Left kidney (tissue), 2 donors: Measurements from ENCODE around the gene ZFR. TPM values are rescaled to one million over a fixed set of nuclear protein-coding genes. Genes with fewer than 3 reads are reported as not detected.
A peak's percentile ranks its signal among the peaks of the same experiment; 100 is the strongest.
"Not testable (repeated sequence)": the region's sequence is repeated elsewhere in the genome, so short reads cannot be mapped to it uniquely, and the experiment has no call there.

Experiments
- DNase-seq: peaks from one replicate; pipeline ENCODE4 v3.0.0-alpha.2; 2013
- polyA plus RNA-seq: library from polyadenylated mRNA; unstranded; fragments of 120-200 nt; gene quantifications from one replicate; pipeline ENCODE4 v1.2.1, GENCODE V29; 2013; ENCODE audit not compliant: insufficient read length

Gene ZFR
- polyA plus RNA-seq, 1 donor: 134 TPM

GRCh38 chr5:32454821-32455220 lies 10.3 kb upstream of the ZFR start:
- no peak for DNase-seq

- no peak for DNase-seq
Observed at GRCh38 chr5:32453916-32454315, 9.4 kb upstream of the ZFR start.

- not testable (repeated sequence) for DNase-seq
Observed at GRCh38 chr5:32452316-32452715, 7.8 kb upstream of the ZFR start.

- no peak for DNase-seq
Observed at GRCh38 chr5:32450952-32451351, 6.4 kb upstream of the ZFR start.

GRCh38 chr5:32449262-32449661 lies 4.7 kb upstream of the ZFR start:
- DNase-seq: no peak

- peak; percentile 29 for DNase-seq
Observed at GRCh38 chr5:32446630-32447029, 2.1 kb upstream of the ZFR start.

GRCh38 chr5:32445831-32446614 lies 1.5 kb upstream of the ZFR start:
- no peak for DNase-seq

GRCh38 chr5:32445287-32445758 lies 783 bp upstream of the ZFR start:
- no peak for DNase-seq

GRCh38 chr5:32443541-32444430 lies 754 bp downstream of the ZFR start:
- DNase-seq: peak; percentile 52

- DNase-seq: no peak
Observed at GRCh38 chr5:32443145-32443540, 1.4 kb downstream of the ZFR start.

- no peak for DNase-seq
Observed at GRCh38 chr5:32439086-32439642, 5.4 kb downstream of the ZFR start.

- no peak for DNase-seq
Observed at GRCh38 chr5:32436553-32437242, 7.8 kb downstream of the ZFR start.

- no peak for DNase-seq
Observed at GRCh38 chr5:32435383-32435782, 9.2 kb downstream of the ZFR start.

- no peak for DNase-seq
Observed at GRCh38 chr5:32434221-32434620, 10.3 kb downstream of the ZFR start.

GRCh38 chr5:32432633-32433032 lies 11.9 kb downstream of the ZFR start:
- no peak for DNase-seq

- DNase-seq: not testable (repeated sequence)
Observed at GRCh38 chr5:32430825-32431224, 13.7 kb downstream of the ZFR start.

- DNase-seq: no peak
Observed at GRCh38 chr5:32428426-32428825, 16.1 kb downstream of the ZFR start.

- no peak for DNase-seq
Observed at GRCh38 chr5:32426440-32427151, 17.9 kb downstream of the ZFR start.

- DNase-seq: no peak
Observed at GRCh38 chr5:32422697-32423096, 21.8 kb downstream of the ZFR start.

GRCh38 chr5:32421075-32421474 lies 23.5 kb downstream of the ZFR start:
- no peak for DNase-seq

GRCh38 chr5:32420506-32420905 lies 24.0 kb downstream of the ZFR start:
- DNase-seq: no peak

- DNase-seq: no peak
Observed at GRCh38 chr5:32419791-32420190, 24.7 kb downstream of the ZFR start.
